ENCODE results near the gene PEX10.
A peak's percentile ranks its signal among the peaks of the same experiment; 100 is the strongest.

The PEX10 gene

DNA sequence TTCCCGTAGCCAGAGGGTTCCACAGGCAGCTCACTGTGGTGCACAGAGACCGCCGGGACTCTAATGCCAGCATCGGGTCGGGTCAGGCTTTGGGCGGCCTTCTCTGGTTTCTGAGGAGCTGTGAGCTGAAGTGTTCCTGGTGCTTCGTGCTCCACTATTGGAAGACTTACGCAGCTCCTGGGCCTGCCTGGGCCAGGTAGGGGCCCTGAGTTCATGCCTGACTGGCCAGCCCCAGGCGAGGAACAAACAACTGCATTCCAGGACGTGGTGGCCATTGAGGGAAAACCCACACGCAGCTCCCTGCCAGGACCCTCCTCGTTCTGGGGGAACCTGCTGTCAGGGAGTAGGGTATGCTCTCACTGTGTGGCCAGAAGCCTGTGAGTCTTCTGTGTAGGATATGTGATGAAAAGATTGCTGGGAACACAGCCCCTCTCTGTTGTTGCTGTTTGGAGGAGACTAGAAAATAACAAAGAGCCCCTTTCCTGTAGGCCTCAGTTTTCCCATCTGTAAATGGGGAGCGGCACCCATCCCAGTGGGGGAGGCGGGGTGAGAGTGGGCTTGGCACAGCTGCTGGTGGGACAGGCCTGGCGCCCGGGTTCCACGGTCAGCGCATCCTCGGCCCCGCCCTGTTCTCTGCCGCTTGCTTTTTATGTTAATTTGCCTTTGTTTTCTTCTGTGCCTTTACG lies 12.3 kb downstream of the PEX10 start:
- peaks cover 46% of the 10 kb centered on the region for H3K36me3 ChIP-seq (ENCODE audit: control insufficient read depth, insufficient read depth, low read length)
- no peak overlapping the region for H3K4me3 ChIP-seq (ENCODE audit: low read length)
- no peak overlapping the region for H3K27ac ChIP-seq (ENCODE audit: low read length)
- WGBS (ENCODE audit: insufficient coverage, insufficient read length) = no CpG with 5 or more reads among the region's 22 CpGs
- no peaks in the 10 kb centered on the region for H3K9me3 ChIP-seq (ENCODE audit: control insufficient read depth, insufficient read depth, low read length)
- DNase-seq (ENCODE audit: low read depth, low spot score) = no peak
- no peaks in the 10 kb centered on the region; the same call in 1 of the 2 replicates for H3K4me1 ChIP-seq (ENCODE audit: control insufficient read depth, insufficient read depth, low read length)
- H3K27me3 ChIP-seq (ENCODE audit: control insufficient read depth, insufficient read depth, low read length) = no peaks in the 10 kb centered on the region

DNA sequence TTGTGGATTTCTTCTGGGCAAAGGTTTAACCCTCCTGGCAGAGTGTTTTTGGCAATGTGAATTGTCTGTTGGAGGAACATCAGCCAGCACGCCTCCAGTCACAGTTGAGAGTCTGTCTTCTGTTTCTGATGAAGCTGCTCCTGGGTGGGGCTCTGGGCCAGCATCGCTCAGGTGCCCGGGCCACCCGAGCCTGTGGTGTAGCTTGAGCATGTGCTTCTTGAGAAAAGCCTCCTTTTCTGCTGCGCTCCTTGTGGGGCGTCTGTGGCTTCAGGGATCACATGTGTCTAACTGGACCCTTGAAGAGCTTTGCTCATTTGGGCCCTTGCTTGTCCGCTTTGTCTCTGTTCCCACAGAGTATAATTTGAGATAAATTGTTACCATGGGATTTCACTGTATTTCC lies 13.5 kb downstream of the PEX10 start:
- no peak overlapping the region for H3K4me3 ChIP-seq (ENCODE audit: low read length)
- peaks cover 35% of the 10 kb centered on the region for H3K36me3 ChIP-seq (ENCODE audit: control insufficient read depth, insufficient read depth, low read length)
- DNase-seq (ENCODE audit: low read depth, low spot score) = no peak
- H3K27ac ChIP-seq (ENCODE audit: low read length) = no peak overlapping the region
- H3K9me3 ChIP-seq (ENCODE audit: control insufficient read depth, insufficient read depth, low read length) = no peaks in the 10 kb centered on the region
- WGBS (ENCODE audit: insufficient coverage, insufficient read length) = no CpG with 5 or more reads among the region's 7 CpGs
- no peaks in the 10 kb centered on the region; the same call in 1 of the 2 replicates for H3K4me1 ChIP-seq (ENCODE audit: control insufficient read depth, insufficient read depth, low read length)
- no peaks in the 10 kb centered on the region for H3K27me3 ChIP-seq (ENCODE audit: control insufficient read depth, insufficient read depth, low read length)

DNA sequence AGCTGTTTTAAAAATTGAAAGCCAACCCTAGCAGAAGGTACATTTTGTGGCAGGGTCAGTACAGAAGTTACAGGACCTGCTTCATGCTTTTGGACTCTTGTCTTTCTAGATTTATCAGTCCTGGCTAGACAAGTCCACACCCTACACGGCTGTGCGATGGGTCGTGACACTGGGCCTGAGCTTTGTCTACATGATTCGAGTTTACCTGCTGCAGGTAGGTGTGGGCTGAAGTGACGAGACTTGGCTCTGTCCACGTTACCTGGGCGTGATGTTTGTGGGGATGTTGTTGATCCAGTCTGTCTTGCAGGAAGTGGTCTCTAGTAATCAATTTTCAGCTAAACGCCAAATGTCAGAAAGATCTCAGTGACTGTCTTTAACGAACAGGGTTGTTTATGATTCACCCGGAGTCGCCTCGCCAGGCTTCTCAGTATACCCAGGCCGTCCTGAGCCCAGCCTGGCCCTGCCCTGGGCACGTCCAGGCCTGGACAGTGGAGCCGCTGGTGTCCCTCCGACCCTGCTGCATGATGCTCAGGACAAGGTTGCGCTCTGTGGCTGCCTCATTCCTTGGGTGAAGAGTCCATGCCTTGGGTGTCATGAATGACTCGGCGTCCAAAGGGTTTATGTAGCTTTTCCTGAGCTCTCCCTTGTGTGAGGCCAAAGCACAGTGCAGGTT lies 15.2 kb downstream of the PEX10 start:
- whole genome bisulfite sequencing (ENCODE audit: insufficient coverage, insufficient read length) = no CpG with 5 or more reads among the region's 19 CpGs

DNA sequence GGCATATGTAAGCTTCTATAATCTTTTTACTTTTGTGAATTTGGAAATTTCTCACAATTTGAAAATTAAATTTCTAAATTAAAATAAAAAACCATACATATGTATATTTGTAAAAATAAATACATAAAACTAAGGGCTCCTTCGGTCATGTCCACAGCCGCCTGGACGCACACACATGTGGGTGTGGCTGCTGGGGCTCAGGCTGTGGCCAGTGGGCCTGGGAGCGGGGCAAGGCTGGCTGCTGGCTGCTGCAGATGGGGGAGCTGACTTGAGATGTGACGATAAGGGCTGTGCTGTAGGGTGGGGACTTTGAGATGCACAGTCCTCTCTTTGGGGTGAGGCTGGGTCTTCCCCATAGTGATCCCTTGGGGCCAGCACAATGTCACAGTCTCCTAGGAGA lies 15.9 kb downstream of the PEX10 start:
- H3K4me3 ChIP-seq (ENCODE audit: low read length) = no peak overlapping the region
- no peak overlapping the region for H3K27ac ChIP-seq (ENCODE audit: low read length)
- H3K4me1 ChIP-seq (ENCODE audit: control insufficient read depth, insufficient read depth, low read length) = no peaks in the 10 kb centered on the region; the same call in 1 of the 2 replicates
- peaks cover 18% of the 10 kb centered on the region for H3K36me3 ChIP-seq (ENCODE audit: control insufficient read depth, insufficient read depth, low read length)
- no CpG with 5 or more reads among the region's 5 CpGs for WGBS (ENCODE audit: insufficient coverage, insufficient read length)
- H3K9me3 ChIP-seq (ENCODE audit: control insufficient read depth, insufficient read depth, low read length) = no peaks in the 10 kb centered on the region
- DNase-seq (ENCODE audit: low read depth, low spot score) = no peak
- H3K27me3 ChIP-seq (ENCODE audit: control insufficient read depth, insufficient read depth, low read length) = no peaks in the 10 kb centered on the region

More for the DNA sequence above, 15.2 kb downstream of the PEX10 start:
- H3K27me3 ChIP-seq (ENCODE audit: control insufficient read depth, insufficient read depth, low read length) = no peaks in the 10 kb centered on the region
- H3K9me3 ChIP-seq (ENCODE audit: control insufficient read depth, insufficient read depth, low read length) = no peaks in the 10 kb centered on the region
- peaks cover 25% of the 10 kb centered on the region for H3K36me3 ChIP-seq (ENCODE audit: control insufficient read depth, insufficient read depth, low read length)
- no peaks in the 10 kb centered on the region; the same call in 1 of the 2 replicates for H3K4me1 ChIP-seq (ENCODE audit: control insufficient read depth, insufficient read depth, low read length)
- no peak overlapping the region for H3K27ac ChIP-seq (ENCODE audit: low read length)
- no peak for DNase-seq (ENCODE audit: low read depth, low spot score)
- H3K4me3 ChIP-seq (ENCODE audit: low read length) = no peak overlapping the region

DNA sequence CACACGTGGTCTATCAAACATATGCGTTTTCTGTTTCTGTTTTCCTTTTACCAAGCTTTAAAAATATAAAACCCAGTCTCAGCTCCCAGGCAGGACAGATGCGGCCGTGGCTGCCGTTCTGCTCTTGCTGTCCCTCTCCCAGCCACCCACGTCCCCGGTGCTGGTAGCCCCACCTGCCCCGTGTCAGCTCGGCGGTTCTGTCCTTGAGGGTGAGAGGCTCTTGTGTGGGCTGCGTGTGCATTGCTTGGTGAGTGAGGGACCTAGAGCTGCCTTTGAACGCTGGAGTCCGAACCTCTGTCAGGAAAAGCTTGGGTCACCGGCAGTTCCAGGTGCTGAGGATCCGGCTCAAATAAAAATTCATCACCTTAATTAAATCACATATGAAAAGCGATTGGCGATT lies 16.3 kb downstream of the PEX10 start:
- WGBS (ENCODE audit: insufficient coverage, insufficient read length) = no CpG with 5 or more reads among the region's 17 CpGs

DNA sequence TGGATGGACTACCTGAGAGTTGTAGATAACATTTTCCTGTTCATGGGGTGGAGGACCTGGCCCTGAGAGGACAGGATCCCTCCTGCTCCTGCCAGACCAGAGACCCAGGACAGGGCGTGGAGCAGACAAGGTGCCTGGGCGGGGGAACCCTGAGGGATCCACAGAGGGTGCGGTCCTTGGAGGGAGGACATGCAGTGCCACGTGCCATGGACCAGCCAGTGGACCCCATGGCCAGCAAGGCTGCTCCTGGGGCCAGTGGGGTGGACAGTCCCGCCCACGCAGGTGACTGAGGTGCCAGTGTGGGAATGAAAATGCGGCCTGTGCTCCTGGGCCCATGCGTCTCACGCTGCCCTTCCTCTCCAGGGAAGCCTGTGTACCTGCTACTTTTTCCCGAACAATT lies 17.1 kb downstream of the PEX10 start:
- H3K27ac ChIP-seq (ENCODE audit: low read length) = no peak overlapping the region
- no peaks in the 10 kb centered on the region for H3K9me3 ChIP-seq (ENCODE audit: control insufficient read depth, insufficient read depth, low read length)
- no peak for DNase-seq (ENCODE audit: low read depth, low spot score)
- no peaks in the 10 kb centered on the region for H3K27me3 ChIP-seq (ENCODE audit: control insufficient read depth, insufficient read depth, low read length)
- no peaks in the 10 kb centered on the region; the same call in none of the 2 replicates for H3K4me1 ChIP-seq (ENCODE audit: control insufficient read depth, insufficient read depth, low read length)
- WGBS (ENCODE audit: insufficient coverage, insufficient read length) = no CpG with 5 or more reads among the region's 10 CpGs
- H3K4me3 ChIP-seq (ENCODE audit: low read length) = no peak overlapping the region
- H3K36me3 ChIP-seq (ENCODE audit: control insufficient read depth, insufficient read depth, low read length) = peaks cover 16% of the 10 kb centered on the region

More for the DNA sequence above, 16.3 kb downstream of the PEX10 start:
- Histone ChIP-seq H3K4me1 (ENCODE audit: control insufficient read depth, insufficient read depth, low read length) (no peaks in the 10 kb centered on the region; the same call in 1 of the 2 replicates), H3K9me3 (ENCODE audit: control insufficient read depth, insufficient read depth, low read length) (no peaks in the 10 kb centered on the region), H3K4me3 (ENCODE audit: low read length) (no peak overlapping the region), H3K27ac (ENCODE audit: low read length) (no peak overlapping the region), H3K27me3 (ENCODE audit: control insufficient read depth, insufficient read depth, low read length) (no peaks in the 10 kb centered on the region), H3K36me3 (ENCODE audit: control insufficient read depth, insufficient read depth, low read length) (peaks cover 16% of the 10 kb centered on the region)
- DNase-seq (ENCODE audit: low read depth, low spot score) = no peak

DNA sequence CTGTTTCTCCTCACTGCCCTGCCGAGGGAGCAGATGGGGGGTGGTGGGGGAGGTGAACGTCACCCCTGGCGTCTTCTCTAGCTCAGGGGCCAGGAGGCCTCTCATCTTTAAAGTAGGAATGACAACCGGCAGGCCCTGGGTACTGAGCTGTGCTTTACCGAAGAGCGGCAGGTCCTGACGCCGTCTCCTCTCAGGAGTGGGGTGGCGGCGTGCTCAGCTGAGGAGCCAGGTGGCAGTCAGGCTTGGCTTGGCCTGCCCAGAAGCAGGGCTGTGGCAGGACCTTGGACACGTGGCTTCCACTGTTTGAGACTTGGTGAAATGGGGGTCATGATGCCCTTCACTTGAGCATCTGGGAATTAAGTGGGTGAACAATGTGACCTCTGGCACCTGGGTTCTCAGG lies 17.6 kb downstream of the PEX10 start:
- WGBS (ENCODE audit: insufficient coverage, insufficient read length) = no CpG with 5 or more reads among the region's 11 CpGs

DNA sequence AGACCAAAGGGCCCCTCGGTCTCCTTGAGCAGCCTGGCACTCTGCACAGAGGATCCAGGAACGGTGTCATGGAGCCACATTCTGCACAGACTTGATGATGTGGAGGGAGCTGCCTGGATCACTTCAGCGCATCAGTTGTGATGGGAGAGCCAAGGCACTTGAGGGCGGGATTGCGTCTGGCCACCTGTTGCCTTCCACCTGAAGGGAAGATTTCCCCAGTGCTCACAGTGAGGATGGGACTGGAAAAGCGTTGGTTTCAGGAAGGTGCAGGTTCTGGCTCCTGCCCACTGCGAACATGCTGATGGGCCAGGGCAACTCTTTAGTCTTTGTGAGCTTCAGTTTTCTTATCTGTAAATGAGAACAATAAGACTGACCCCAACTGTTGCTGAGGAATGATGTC lies 18.1 kb downstream of the PEX10 start:
- H3K4me3 ChIP-seq (ENCODE audit: low read length) = no peak overlapping the region
- no peaks in the 10 kb centered on the region; the same call in none of the 2 replicates for H3K4me1 ChIP-seq (ENCODE audit: control insufficient read depth, insufficient read depth, low read length)
- no peaks in the 10 kb centered on the region for H3K27me3 ChIP-seq (ENCODE audit: control insufficient read depth, insufficient read depth, low read length)
- WGBS (ENCODE audit: insufficient coverage, insufficient read length) = no CpG with 5 or more reads among the region's 7 CpGs
- H3K9me3 ChIP-seq (ENCODE audit: control insufficient read depth, insufficient read depth, low read length) = no peaks in the 10 kb centered on the region
- peaks cover 11% of the 10 kb centered on the region for H3K36me3 ChIP-seq (ENCODE audit: control insufficient read depth, insufficient read depth, low read length)
- no peak overlapping the region for H3K27ac ChIP-seq (ENCODE audit: low read length)
- no peak for DNase-seq (ENCODE audit: low read depth, low spot score)

More for the DNA sequence above, 17.6 kb downstream of the PEX10 start:
- H3K4me3 ChIP-seq (ENCODE audit: low read length) = no peak overlapping the region
- H3K27ac ChIP-seq (ENCODE audit: low read length) = no peak overlapping the region
- peaks cover 14% of the 10 kb centered on the region for H3K36me3 ChIP-seq (ENCODE audit: control insufficient read depth, insufficient read depth, low read length)
- H3K27me3 ChIP-seq (ENCODE audit: control insufficient read depth, insufficient read depth, low read length) = no peaks in the 10 kb centered on the region
- no peak for DNase-seq (ENCODE audit: low read depth, low spot score)
- H3K4me1 ChIP-seq (ENCODE audit: control insufficient read depth, insufficient read depth, low read length) = no peaks in the 10 kb centered on the region; the same call in none of the 2 replicates
- H3K9me3 ChIP-seq (ENCODE audit: control insufficient read depth, insufficient read depth, low read length) = no peaks in the 10 kb centered on the region

DNA sequence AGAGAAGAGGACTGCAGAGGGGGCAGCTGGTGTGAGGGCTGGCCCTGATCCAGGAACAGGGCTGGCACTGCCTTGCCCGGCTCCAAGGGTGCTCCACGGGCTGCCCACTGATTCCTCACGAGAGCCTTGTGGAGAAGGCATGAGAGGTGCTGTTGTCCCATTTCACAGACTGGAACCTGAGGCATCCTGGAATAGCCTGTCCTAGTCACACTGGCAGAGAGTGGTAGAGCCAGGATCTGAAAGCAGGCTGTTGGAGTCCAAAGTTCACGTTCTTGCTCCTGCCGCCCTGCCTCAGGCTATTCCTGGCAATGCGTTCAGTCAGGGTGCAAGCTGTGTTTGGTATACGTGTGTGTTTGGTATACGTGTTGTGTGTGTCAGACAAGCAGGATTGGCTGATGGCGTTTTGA lies 18.9 kb downstream of the PEX10 start:
- 100% methylated on average over 3 of the region's 9 CpGs for WGBS (ENCODE audit: insufficient coverage, insufficient read length)
- no peak overlapping the region for H3K4me3 ChIP-seq (ENCODE audit: low read length)
- H3K9me3 ChIP-seq (ENCODE audit: control insufficient read depth, insufficient read depth, low read length) = no peaks in the 10 kb centered on the region
- no peak for DNase-seq (ENCODE audit: low read depth, low spot score)
- no peak overlapping the region for H3K27ac ChIP-seq (ENCODE audit: low read length)
- H3K4me1 ChIP-seq (ENCODE audit: control insufficient read depth, insufficient read depth, low read length) = no peaks in the 10 kb centered on the region; the same call in none of the 2 replicates
- H3K27me3 ChIP-seq (ENCODE audit: control insufficient read depth, insufficient read depth, low read length) = no peaks in the 10 kb centered on the region
- H3K36me3 ChIP-seq (ENCODE audit: control insufficient read depth, insufficient read depth, low read length) = peaks cover 11% of the 10 kb centered on the region

DNA sequence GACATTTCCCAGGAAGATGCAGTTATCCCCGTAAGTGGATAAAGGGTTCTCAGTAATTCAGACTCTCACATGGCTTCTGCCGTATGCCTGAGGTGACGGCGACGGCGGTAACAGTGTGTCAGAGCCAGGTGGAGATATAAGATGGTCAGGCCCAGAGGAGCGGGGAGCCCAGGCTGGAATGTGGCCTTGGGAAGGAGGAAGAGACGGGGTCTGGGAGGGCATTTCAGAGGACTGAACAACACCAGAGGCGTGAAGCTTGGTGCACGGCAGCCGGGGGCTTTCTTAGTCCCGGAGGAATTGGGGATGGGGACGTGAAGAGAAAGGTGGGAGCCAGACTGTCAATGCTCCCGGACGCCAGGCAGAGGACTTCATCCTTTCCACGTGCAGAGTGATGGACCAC lies 19.7 kb downstream of the PEX10 start:
- Histone ChIP-seq H3K4me1 (ENCODE audit: control insufficient read depth, insufficient read depth, low read length) (no peaks in the 10 kb centered on the region; the same call in none of the 2 replicates), H3K36me3 (ENCODE audit: control insufficient read depth, insufficient read depth, low read length) (peaks cover 8% of the 10 kb centered on the region), H3K27ac (ENCODE audit: low read length) (no peak overlapping the region), H3K4me3 (ENCODE audit: low read length) (peak overlapping the region; percentile 100; the same call in 1 of the 2 replicates), H3K9me3 (ENCODE audit: control insufficient read depth, insufficient read depth, low read length) (no peaks in the 10 kb centered on the region), H3K27me3 (ENCODE audit: control insufficient read depth, insufficient read depth, low read length) (no peaks in the 10 kb centered on the region)
- no CpG with 5 or more reads among the region's 16 CpGs for WGBS (ENCODE audit: insufficient coverage, insufficient read length)
- DNase-seq (ENCODE audit: low read depth, low spot score) = no peak
